H1 (cell line): ENCODE data around the gene VPS13C. TPM values are rescaled to one million over a fixed set of nuclear protein-coding genes. Genes with fewer than 3 reads are reported as not detected.

ENCODE experiments used
- CTCF ChIA-PET: fragments of 300-600 bp; sonication (Branson Sonifier 250); formaldehyde crosslinking; loops from one replicate; lab custom pipeline; 2021; ENCODE audit not compliant: partially characterized antibody; lab: Charles Lee
- POLR2A ChIA-PET: fragments of 300-600 bp; sonication (Branson Sonifier 250); formaldehyde crosslinking; loops from one replicate; lab custom pipeline; 2021; ENCODE audit warnings: inconsistent platforms; ENCODE audit not compliant: partially characterized antibody; lab: Charles Lee
- DNase-seq, 2 experiments: peaks; one replicate each; pipeline versions ENCODE4 v3.0.0 to v3.0.0-alpha.2; 2010 to 2022; ENCODE audit warnings: low spot score in 2 of 2, low read depth in 1 of 2, mixed read lengths in 1 of 2
- FAIRE-seq: peaks from 2 replicates; lab custom pipeline; 2011; peaks lifted over from hg19 to GRCh38; lab: Jason Lieb, UNC
- H2AFZ ChIP-seq: 2 replicates; pipeline ENCODE4 v1.8.1; 2012; ENCODE audit warnings: low read length, inconsistent platforms
- H2AK5ac ChIP-seq: 2 replicates; pipeline ENCODE4 v1.6.1; 2013; ENCODE audit warnings: low read depth, low read length
- H2BK120ac ChIP-seq: replicated peaks from 2 replicates; pipeline ENCODE3; 2013; ENCODE audit warnings: low read depth, low read length, inconsistent platforms
- H2BK12ac ChIP-seq: 2 replicates; pipeline ENCODE4 v1.6.1; 2013; ENCODE audit warnings: low read depth, low read length
- H2BK15ac ChIP-seq: 2 replicates; pipeline ENCODE4 v1.6.1; 2013; ENCODE audit warnings: low read length
- H2BK20ac ChIP-seq: 2 replicates; pipeline ENCODE4 v1.6.1; 2013; ENCODE audit warnings: low read length
- H2BK5ac ChIP-seq: 2 replicates; pipeline ENCODE4 v1.6.1; 2013; ENCODE audit warnings: low read depth, low read length
- H3K14ac ChIP-seq: 2 replicates; pipeline ENCODE4 v1.6.1; 2013; ENCODE audit warnings: inconsistent platforms; ENCODE audit not compliant: insufficient read length
- H3K18ac ChIP-seq: 2 replicates; pipeline ENCODE4 v1.6.1; 2013; ENCODE audit warnings: low read length; ENCODE audit errors: extremely low read depth
- H3K23ac ChIP-seq: 2 replicates; pipeline ENCODE4 v1.6.1; 2013; ENCODE audit warnings: inconsistent platforms; ENCODE audit not compliant: insufficient read length
- H3K23me2 ChIP-seq: 2 replicates; pipeline ENCODE4 v1.6.1; 2013; ENCODE audit warnings: low read depth, low read length
- H3K27ac ChIP-seq: 2 replicates; pipeline ENCODE4 v1.6.1; 2011; ENCODE audit warnings: low read depth, low read length, inconsistent platforms
- H3K27me3 ChIP-seq, 4 experiments: replicated peaks in 1 of 4; 1 replicate in 1 of 4; 2 replicates in 3 of 4; pipeline versions ENCODE4 v1.6.1 to v1.8.1; 2011 to 2013; ENCODE audit warnings: low read length in 3 of 4, mild to moderate bottlenecking in 3 of 4, inconsistent platforms in 2 of 4, mixed read lengths in 2 of 4, moderate library complexity in 1 of 4; ENCODE audit not compliant: control insufficient read depth in 3 of 4, insufficient read depth in 3 of 4; ENCODE audit errors: extremely low read depth in 1 of 4
- H3K36me3 ChIP-seq, 4 experiments: 2 replicates each; pipeline versions ENCODE4 v1.6.1 to v1.8.1; 2011 to 2013; ENCODE audit warnings: mild to moderate bottlenecking in 4 of 4, low read length in 3 of 4, moderate library complexity in 2 of 4, control low read depth in 1 of 4, inconsistent platforms in 1 of 4; ENCODE audit not compliant: insufficient read depth in 4 of 4, control insufficient read depth in 2 of 4
- H3K4ac ChIP-seq: replicated peaks from 2 replicates; pipeline ENCODE3; 2013; ENCODE audit warnings: low read length, low read depth, mixed read lengths, inconsistent platforms; ENCODE audit not compliant: insufficient read length
- H3K4me1 ChIP-seq, 4 experiments: replicated peaks in 1 of 4; 1 replicate in 1 of 4; 2 replicates in 3 of 4; pipeline versions ENCODE4 v1.6.1 to v1.8.1; 2011 to 2013; ENCODE audit warnings: low read length in 3 of 4, inconsistent platforms in 2 of 4, mixed read lengths in 1 of 4; ENCODE audit not compliant: insufficient read depth in 4 of 4, control insufficient read depth in 3 of 4
- H3K4me2 ChIP-seq, 2 experiments: 2 replicates each; pipeline versions ENCODE4 v1.6.1 to v1.8.1; 2011 to 2013; ENCODE audit warnings: low read depth in 2 of 2, low read length in 2 of 2, control low read depth in 1 of 2, inconsistent platforms in 1 of 2, mild to moderate bottlenecking in 1 of 2; ENCODE audit not compliant: insufficient read depth in 1 of 2
- H3K4me3 ChIP-seq, 4 experiments: fragments of 200-600, 300-600 bp in 1 of 4; sonication (generic), shearing (Covaris generic), sonication (Bioruptor Twin) in 1 of 4; 2 replicates each; pipeline versions ENCODE4 v1.5.1 to v1.8.1; 2011 to 2016; ENCODE audit warnings: low read length in 4 of 4, low read depth in 3 of 4, control low read depth in 2 of 4, inconsistent platforms in 2 of 4, mild to moderate bottlenecking in 2 of 4, mixed read lengths in 1 of 4, moderate library complexity in 1 of 4; ENCODE audit not compliant: insufficient read depth in 2 of 4; ENCODE audit errors: extremely low read depth in 1 of 4
- H3K56ac ChIP-seq: replicated peaks from 2 replicates; pipeline ENCODE3; 2013; ENCODE audit warnings: low read depth, mild to moderate bottlenecking, mixed read lengths, low read length, inconsistent platforms; ENCODE audit not compliant: insufficient read length
- H3K79me1 ChIP-seq: 2 replicates; pipeline ENCODE4 v1.6.1; 2013; ENCODE audit warnings: low read depth, low read length, control low read depth
- H3K79me2 ChIP-seq, 2 experiments: 2 replicates each; pipeline versions ENCODE4 v1.6.1 to v1.8.1; 2012 to 2013; ENCODE audit warnings: low read length in 2 of 2, mild to moderate bottlenecking in 2 of 2, inconsistent platforms in 1 of 2; ENCODE audit not compliant: insufficient read depth in 2 of 2, control insufficient read depth in 1 of 2
- H3K9ac ChIP-seq, 4 experiments: replicated peaks in 1 of 4; 1 replicate in 1 of 4; 2 replicates in 3 of 4; pipeline versions ENCODE4 v1.6.1 to v1.8.1; 2011 to 2013; ENCODE audit warnings: low read depth in 3 of 4, low read length in 3 of 4, control low read depth in 2 of 4, mild to moderate bottlenecking in 2 of 4, moderate library complexity in 2 of 4, inconsistent platforms in 1 of 4; ENCODE audit errors: extremely low read depth in 1 of 4
- H3K9me3 ChIP-seq, 2 experiments: 2 replicates each; pipeline versions ENCODE4 v1.6.1 to v1.8.1; 2012 to 2013; ENCODE audit warnings: mild to moderate bottlenecking in 2 of 2, moderate library complexity in 2 of 2, control low read depth in 1 of 2, inconsistent platforms in 1 of 2, low read depth in 1 of 2, low read length in 1 of 2, mixed read lengths in 1 of 2; ENCODE audit not compliant: insufficient read depth in 2 of 2
- H4K20me1 ChIP-seq, 2 experiments: replicated peaks in 1 of 2; 2 replicates each; pipeline versions ENCODE3 to v1.8.1; 2011 to 2013; ENCODE audit warnings: inconsistent platforms in 2 of 2, low read length in 2 of 2, mild to moderate bottlenecking in 1 of 2; ENCODE audit not compliant: insufficient read depth in 2 of 2, control insufficient read depth in 1 of 2
- H4K5ac ChIP-seq: 2 replicates; pipeline ENCODE4 v1.6.1; 2013; ENCODE audit warnings: low read length, low read depth, mixed read lengths, inconsistent platforms; ENCODE audit not compliant: insufficient read length
- H4K8ac ChIP-seq: 2 replicates; pipeline ENCODE4 v1.8.0; 2013; ENCODE audit warnings: mild to moderate bottlenecking, moderate library complexity, low read length, inconsistent platforms; ENCODE audit not compliant: insufficient read depth; ENCODE audit errors: extremely low read depth
- H4K91ac ChIP-seq: replicated peaks from 2 replicates; pipeline ENCODE3; 2013; ENCODE audit warnings: low read length, mixed read lengths, inconsistent platforms; ENCODE audit not compliant: insufficient read length
- CBX5 ChIP-seq: fragments of 300-800, 300-1000 bp; sonication (generic); IDR thresholded peaks from 2 replicates; pipeline ENCODE4 v1.7.1; 2016; ENCODE audit warnings: antibody characterized with exemption, low read length, low read depth
- EZH2 ChIP-seq: fragments of 200-600 bp; sonication (generic); IDR thresholded peaks from 2 replicates; pipeline ENCODE4 v1.7.1; 2012; ENCODE audit warnings: low read depth, mild to moderate bottlenecking, moderate library complexity, low read length, inconsistent platforms; ENCODE audit not compliant: severe bottlenecking
- WGBS, 2 experiments: shearing (Covaris generic) in 1 of 2; methylation state at CpG; one replicate each; pipeline versions ENCODE4 v1.1.6 to v1.1.7; 2013 to 2015; ENCODE audit warnings: low lambda C conversion rate in 2 of 2, mixed read lengths in 2 of 2, inconsistent platforms in 1 of 2, low coverage in 1 of 2, missing lambda C conversion rate in 1 of 2; ENCODE audit not compliant: insufficient replicate concordance in 2 of 2, insufficient coverage in 1 of 2, insufficient read length in 1 of 2; ENCODE audit errors: extremely low coverage in 1 of 2, missing lambda C conversion rate in 1 of 2; 5-methylcytosine and 5-hydroxymethylcytosine counted together
- polyA plus RNA-seq, 7 experiments: library from polyadenylated mRNA; depleted of rRNA in 3 of 7; stranded (reverse) in 5 of 7; unstranded in 2 of 7; fragments of >200 nt in 5 of 7; fragments of 200-250 nt in 2 of 7; gene quantifications; 1 replicate in 5 of 7; 2 replicates in 1 of 7; 4 replicates in 1 of 7; pipeline versions ENCODE4 v1.2.1 to v1.2.3, GENCODE V29; 2011 to 2013; ENCODE audit warnings: missing spikeins in 2 of 7, mixed read lengths in 2 of 7
- total RNA-seq: library from RNA; stranded (reverse); fragmentation: NEBNext Ultra II Directional; extraction: Animal tissue kit (Norgen Biotek cat#: 25700); gene quantifications from 2 replicates; pipeline ENCODE4 v1.2.1, GENCODE V29; 2021

Gene VPS13C
- total and polyA plus RNA-seq, 2 of the 8 experiments (the other 6 are each of a cell fraction or from before 2014, with no cell fraction given) = 4.8 to 18.8 TPM

GRCh38 chr15:62060896-62061280, 641 bp upstream of the VPS13C start:
- no peak overlapping the region for H3K9ac ChIP-seq
- no peaks in the 10 kb centered on the region for H3K9me3 ChIP-seq
- no peak for DNase-seq
- H2BK20ac ChIP-seq = no peak overlapping the region
- peak; percentile 12 for TF ChIP-seq EZH2
- no peak for TF ChIP-seq CBX5
- no peak overlapping the region for H4K91ac ChIP-seq
- H3K36me3 ChIP-seq = no peaks in the 10 kb centered on the region
- H3K23me2 ChIP-seq = peaks cover 7% of the 10 kb centered on the region
- peak overlapping the region; percentile 49 to 84 (median 72) for H3K4me3 ChIP-seq
- H3K27me3 ChIP-seq = peaks cover 0 to 10% (median 9%) of the 10 kb centered on the region in 4 experiments; a peak in 6 of 7 replicates
- FAIRE-seq = no peak
- H3K79me1 ChIP-seq = no peaks in the 10 kb centered on the region
- H4K20me1 ChIP-seq = no peaks in the 10 kb centered on the region
- 42% methylated on average over 12 of the region's 12 CpGs; no CpG with 5 or more reads in 1 of the 2 experiments for WGBS, 2 experiments
- H3K4me1 ChIP-seq = peaks cover 0 to 6% (median under 1%) of the 10 kb centered on the region in 4 experiments; a peak in 1 of 7 replicates
- H4K5ac ChIP-seq = no peak overlapping the region
- H3K56ac ChIP-seq = no peak overlapping the region
- H4K8ac ChIP-seq = no peak overlapping the region
- H2BK12ac ChIP-seq = no peak overlapping the region
- ChIA-PET POLR2A (no interaction called here), CTCF (interaction anchor here (0.8 to 1.8 kb wide), 5 partner anchors 11 to 263 kb away, joined by 3 to 7 read pairs (median 3); no protein-coding TSS in a partner anchor)
- peak overlapping the region; percentile 26; the same call in 1 of the 2 replicates for H2BK5ac ChIP-seq
- H3K18ac ChIP-seq = no peak overlapping the region
- H3K4me2 ChIP-seq = peak overlapping the region; percentile 78 to 83
- H2AFZ ChIP-seq = peak overlapping the region; percentile 65
- H3K23ac ChIP-seq = no peak overlapping the region
- no peak overlapping the region for H3K14ac ChIP-seq
- no peak overlapping the region for H2AK5ac ChIP-seq
- H3K4ac ChIP-seq = no peak overlapping the region
- H3K79me2 ChIP-seq = peaks cover 0 to 5% of the 10 kb centered on the region in 2 experiments; a peak in 1 of 4 replicates
- H2BK15ac ChIP-seq = no peak overlapping the region
- no peak overlapping the region for H2BK120ac ChIP-seq
- no peak overlapping the region for H3K27ac ChIP-seq
